GM21576 (cell line): ENCODE measurements around the gene ADAP2.
"Not testable (repeated sequence)": the region's sequence is repeated elsewhere in the genome, so short reads cannot be mapped to it uniquely, and the experiment has no call there.

Source experiments
- ATAC-seq: cut with Tn5 transposase; IDR thresholded peaks from one replicate; pipeline ENCODE4 v1.9.1; 2021; ENCODE audit warnings: mild to moderate bottlenecking, moderate library complexity; ENCODE audit not compliant: unreplicated experiment

Gene ADAP2

DNA sequence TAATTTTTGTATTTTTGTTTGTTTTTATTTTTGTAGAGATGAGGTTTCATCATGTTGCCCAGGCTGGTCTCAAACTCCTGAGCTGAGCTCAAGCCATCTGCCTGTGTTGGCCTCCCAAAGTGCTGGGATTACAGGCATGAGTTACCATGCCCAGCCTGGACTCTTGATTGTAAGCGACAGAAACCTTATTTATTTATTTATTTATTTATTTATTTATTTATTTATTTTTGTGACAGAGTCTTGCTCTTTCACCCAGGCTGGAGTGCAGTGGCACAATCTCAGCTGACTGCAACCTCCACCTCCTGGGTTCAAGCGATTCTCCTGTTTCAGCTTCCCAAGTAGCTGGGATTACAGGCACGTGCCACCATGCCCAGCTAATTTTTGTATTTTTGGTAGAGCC lies 8.1 kb downstream of the ADAP2 start:
- ATAC-seq = not testable (repeated sequence)

DNA sequence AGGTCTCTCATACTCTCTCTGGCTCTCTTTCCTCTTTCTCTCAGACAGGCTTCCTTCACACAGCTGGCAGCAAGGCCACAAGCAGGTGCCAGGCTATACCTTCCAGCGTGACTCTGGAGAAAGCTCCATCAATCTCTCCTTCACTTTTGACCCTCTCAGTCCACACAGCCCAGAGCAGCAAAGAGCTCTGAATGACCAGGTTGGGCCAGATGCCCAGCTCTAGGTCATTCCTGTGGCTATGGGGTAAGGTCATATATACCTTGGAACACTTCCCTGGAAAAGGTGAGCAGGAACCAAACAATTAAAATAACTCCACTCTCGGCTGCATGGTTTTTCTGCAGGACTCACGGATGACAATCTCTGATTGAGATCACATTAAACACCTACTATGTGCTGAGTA lies 8.8 kb downstream of the ADAP2 start:
- no peak for ATAC-seq

DNA sequence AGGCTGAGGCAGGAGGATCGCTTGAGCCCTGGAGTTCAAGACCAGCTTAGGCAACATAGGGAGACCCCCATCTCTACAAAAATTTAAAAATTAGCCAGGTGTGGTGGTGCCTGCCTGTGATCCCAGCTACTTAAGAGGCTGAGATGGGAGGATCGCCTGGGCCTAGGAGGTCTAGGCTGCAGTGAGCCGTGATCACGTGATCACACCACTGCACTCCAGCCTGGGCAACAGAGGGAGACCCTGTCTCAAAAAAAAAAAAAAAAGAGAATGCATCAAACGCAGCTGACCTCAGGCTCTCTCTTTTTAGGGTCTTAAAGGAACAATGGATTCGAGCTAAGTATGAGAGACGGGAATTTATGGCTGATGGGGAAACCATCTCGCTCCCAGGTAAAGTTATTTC lies 9.8 kb downstream of the ADAP2 start:
- not testable (repeated sequence) for ATAC-seq

DNA sequence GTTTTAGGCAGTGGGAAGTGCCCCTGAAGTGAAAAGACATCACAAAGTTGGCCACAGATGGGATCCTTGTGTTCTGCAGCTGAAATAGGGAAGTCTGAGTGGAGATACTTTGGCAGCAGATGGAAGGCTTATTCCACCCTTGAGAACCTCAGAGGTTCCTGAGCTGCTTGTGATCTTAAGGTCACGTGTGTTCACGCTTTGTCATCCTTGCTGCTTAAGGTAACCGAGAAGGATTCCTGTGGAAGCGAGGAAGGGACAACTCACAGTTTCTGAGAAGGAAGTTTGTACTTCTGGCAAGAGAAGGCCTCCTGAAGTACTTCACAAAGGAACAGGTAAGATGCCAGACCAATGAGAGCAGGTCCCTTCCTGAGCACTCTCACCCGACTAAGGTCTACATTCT lies 12.2 kb downstream of the ADAP2 start:
- ATAC-seq = no peak

DNA sequence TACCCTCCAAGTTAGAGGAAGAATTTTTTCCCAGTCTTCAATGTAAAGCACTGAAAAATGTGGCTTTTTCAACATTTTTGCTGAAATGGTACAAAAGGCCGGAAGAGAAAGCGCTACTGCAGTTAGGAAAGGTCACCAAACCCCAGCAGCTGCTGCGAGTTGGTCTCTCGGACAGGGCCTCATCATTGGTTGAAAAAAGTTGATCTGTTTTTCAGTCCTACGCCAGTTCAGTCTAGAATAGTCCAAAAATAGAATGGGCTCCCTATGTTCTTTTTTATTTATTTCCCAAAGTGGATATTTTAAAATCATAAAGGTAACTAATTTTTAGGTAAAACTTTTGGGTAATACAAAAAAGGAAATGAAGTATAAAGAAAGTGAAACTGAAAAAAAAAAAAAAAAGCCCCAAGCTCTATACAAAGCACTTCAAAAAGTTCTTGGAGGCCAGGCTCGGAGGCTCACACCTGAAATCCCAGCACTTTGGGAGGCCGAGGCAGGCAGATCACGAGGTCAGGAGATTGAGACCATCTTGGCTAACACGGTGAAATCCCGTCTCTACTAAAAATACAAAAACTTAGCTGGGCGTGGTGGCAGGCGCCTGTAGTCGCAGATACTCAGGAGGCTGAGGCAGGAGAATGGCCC lies 17.4 kb downstream of the ADAP2 start:
- ATAC-seq = no peak

DNA sequence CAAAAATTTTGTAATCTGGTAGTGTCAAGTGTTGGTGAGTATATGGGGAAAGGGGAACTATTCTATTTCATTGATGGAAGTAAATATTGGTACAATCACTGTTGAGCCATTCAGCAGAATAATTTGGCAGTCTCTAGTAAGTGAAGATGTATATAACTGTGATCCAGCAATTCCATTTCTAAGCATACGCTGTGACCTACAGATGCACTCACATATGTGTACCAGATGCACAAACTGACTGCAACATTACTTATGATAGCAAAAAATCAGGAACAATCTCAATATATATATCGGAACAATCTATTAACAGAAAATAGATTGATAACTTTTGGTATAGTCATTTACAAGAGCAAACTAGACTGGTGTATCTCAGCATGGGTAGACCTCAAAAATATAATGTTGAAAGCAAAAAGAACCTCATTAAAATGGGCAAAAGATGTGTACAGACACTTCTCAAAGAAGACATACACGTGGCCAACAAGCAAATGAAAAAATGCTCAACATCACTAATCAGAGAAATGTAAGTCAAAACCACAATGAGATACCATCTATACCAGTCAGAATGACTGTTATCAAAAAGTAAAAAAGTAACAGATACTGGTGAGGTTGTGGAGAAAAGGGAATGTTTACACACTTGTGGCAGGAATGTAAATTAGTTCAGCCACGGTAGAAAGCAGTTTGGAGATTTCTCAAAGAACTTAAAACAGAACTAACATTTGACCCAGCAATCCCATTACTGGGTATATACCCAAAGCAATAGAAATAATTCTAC lies 20.7 kb downstream of the ADAP2 start:
- ATAC-seq = no peak

- no peak for ATAC-seq
Observed at GRCh38 chr17:30947796-30948195, 26.1 kb downstream of the ADAP2 start.

GRCh38 chr17:30950189-30950588 lies 28.4 kb downstream of the ADAP2 start:
- ATAC-seq = no peak

DNA sequence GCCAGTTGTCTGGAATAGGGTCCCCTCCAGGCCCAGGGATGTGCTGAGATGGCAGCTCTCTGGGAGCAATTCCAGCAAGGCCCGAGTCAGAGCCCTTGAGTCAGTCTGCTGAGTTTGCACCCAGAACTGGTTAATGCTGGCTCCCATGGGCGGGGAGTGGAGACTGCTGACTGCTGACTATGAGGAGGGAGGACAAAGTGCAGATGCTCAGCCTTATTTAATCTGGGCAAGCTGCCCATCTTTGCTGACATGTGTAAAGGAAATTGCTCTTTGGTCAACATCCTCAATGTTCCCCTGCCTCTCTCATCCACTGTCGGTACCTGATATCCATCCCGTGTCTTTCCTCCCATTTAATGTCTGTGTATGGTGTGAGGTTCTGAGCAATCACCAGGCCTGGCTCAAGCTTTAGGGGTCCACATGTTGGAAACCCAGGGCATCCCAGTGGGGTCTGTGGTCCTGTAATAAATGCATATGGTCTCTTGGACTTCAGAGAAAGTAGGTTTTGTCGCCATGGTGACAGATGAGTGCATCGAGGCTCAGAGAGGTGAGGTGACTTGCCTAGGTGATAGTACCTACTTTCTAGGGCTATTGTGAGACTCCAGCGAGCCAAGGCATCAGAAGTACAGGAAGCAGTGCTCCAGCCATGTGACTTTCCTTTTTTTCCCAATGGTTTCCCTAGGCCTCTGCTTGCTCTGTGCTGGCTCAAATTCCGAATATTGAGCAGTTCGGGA lies 29.1 kb downstream of the ADAP2 start:
- no peak for ATAC-seq

DNA sequence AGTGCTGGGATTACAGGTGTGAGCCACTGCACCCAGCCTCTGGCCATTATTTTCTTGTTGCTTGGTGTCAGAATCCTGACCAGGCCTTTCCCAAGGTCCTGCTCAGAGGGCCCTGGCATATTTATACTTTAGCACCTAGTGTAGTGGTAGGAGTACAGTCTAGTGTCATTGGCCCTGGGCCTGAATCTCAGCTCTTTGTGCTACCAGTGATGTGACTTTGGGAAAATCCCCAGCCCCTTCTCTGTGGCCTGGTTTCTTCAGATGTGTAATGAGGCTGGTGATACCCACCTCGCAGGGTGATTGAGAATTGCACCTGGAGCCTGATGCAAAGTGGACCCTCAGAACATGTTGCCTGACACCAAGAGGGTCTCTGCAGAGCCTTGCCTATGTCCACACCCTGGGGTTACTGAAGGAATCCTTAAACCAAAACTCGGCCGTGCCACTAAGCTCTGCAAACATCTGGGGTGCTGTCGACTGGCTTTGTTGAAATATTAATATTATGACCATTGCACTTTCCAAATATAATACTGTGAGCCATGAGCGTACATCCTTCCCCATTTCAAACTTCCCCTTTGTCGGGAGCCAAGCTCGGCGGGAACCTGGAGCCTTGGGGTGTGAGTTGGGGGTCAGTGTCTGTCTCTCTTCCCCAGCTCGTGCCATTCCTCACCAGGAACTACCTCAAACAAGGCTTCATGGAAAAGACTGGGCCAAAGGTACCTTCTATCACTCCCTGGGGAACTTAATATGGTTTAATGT lies 31.1 kb downstream of the ADAP2 start:
- ATAC-seq = no peak

- ATAC-seq = no peak
Observed at GRCh38 chr17:30954046-30954830, 32.5 kb downstream of the ADAP2 start.

DNA sequence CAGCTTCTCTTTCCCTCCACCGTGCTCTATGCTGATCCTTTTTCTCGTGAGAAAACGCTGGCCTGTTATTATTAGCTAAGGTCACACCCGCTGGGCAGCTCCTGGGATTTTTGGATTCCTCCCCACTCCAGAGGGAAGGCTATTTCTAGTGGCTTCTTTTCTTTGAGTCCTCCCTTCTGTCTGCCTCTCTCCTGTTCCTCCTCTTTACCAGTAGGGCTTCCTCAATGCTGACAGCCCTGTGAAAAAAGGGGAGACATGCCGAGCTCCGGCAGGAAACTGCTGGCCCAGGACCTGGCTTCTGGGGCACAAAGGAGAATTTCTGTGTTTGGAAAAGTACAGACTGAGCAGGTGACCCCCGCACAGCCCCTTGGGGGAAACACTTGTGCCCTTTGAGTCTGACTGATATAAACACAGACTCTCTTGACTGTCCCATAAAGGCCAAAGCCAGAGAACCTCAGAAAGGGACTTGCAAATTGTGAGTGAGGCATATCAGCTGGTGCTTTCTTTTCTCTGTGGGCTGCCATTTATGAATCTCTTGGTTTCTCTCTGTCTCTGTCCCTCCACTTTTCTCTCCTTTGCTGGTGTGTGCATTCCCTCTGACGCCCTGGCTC lies 35.1 kb downstream of the ADAP2 start:
- ATAC-seq = no peak

DNA sequence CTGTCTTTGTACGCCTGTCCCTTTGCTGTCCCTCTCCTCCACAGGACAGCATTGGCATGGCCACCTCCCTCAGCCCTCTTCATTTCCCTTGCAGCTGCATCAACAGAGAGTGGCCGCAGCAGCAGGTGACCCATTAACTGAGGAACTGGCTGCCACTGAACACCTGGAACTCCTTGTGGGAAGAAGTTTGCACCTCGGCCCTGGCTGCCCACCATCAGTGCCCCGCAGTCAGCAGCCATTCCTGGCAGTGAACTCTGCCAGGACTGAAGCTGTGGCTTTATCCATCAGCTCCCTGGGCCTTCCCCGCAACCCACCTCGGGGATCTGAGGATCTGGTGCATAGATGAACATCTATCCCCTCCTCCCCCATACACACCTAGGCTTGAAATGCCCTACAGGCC lies 36.0 kb downstream of the ADAP2 start:
- ATAC-seq = no peak

- ATAC-seq = no peak
Observed at GRCh38 chr17:30958187-30958586, 36.4 kb downstream of the ADAP2 start.

- no peak for ATAC-seq
Observed at GRCh38 chr17:30961209-30962188, 39.8 kb downstream of the ADAP2 start.

- ATAC-seq = not testable (repeated sequence)
Observed at GRCh38 chr17:30964312-30964711, 42.6 kb downstream of the ADAP2 start.

DNA sequence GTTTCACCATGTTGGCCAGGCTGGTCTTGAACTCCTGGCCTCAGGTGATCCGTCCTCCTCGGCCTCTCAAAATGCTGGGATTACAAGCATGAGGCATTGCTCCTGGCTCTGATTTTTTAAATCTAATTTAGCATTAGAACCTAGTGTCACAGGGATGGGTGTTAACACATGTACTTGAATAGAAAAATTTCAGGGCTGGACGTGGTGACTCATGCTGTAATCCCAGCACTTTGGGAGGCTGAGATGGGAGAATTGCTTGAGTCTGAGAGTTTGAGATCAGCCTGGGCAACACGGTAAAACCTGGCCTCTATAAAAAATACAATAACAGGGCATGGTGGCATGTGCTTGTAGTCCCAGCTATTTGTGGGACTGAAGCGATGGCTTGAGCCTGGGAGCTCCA lies 43.1 kb downstream of the ADAP2 start:
- no peak for ATAC-seq

GRCh38 chr17:30965686-30966085 lies 43.9 kb downstream of the ADAP2 start:
- no peak for ATAC-seq

DNA sequence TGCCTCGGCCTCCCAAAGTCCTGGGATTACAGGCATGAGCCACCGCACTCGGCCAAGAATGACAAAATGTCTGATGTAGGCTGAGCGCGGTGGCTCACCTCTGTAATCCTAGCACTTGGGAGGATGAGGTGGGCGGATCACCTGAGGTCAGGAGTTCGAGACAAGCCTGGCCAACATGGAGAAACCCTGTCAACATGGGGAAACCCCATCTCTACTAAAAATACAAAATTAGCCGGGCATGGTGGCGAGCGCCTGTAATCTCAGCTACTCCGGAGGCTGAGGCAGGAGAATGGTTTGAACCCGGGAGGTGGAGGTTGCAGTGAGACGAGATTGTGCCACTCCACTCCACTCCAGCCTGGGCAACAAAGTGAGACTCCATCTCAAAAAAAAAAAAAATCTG lies 46.2 kb downstream of the ADAP2 start:
- ATAC-seq = not testable (repeated sequence)
